SK-N-SH (cell line): ENCODE results near the gene EVC. TPM values are rescaled to one million over a fixed set of nuclear protein-coding genes. Genes with fewer than 3 reads are reported as not detected.

Source experiments
- CTCF ChIA-PET: fragments of 300-600, 350-600 bp; formaldehyde crosslinking; extraction: SDS; loops from one replicate; lab custom pipeline; 2021; lab: Yijun Ruan, JAX
- POLR2A ChIA-PET: fragments of 350-600 bp; sonication (Branson Sonifier 250); formaldehyde crosslinking; extraction: SDS; loops from one replicate; lab custom pipeline; 2020; ENCODE audit warnings: antibody characterized with exemption, inconsistent platforms; lab: Yijun Ruan, JAX
- DNase-seq: peaks from one replicate; pipeline ENCODE4 v3.0.0; 2012
- H2AFZ ChIP-seq: fragments of 200-600 bp; sonication (generic); 2 replicates; pipeline ENCODE4 v1.8.1; 2016; ENCODE audit warnings: antibody characterized with exemption, mild to moderate bottlenecking, low read depth
- H3F3A ChIP-seq: fragments of 200-600 bp; sonication (generic); replicated peaks from 2 replicates; pipeline ENCODE3; 2016; ENCODE audit warnings: antibody characterized with exemption, mild to moderate bottlenecking; ENCODE audit not compliant: insufficient read depth
- H3K27ac ChIP-seq, 2 experiments: fragments of 200-500 bp in 1 of 2; fragments of 200-600 bp in 1 of 2; sonication (Bioruptor generic) in 1 of 2; sonication (generic), shearing (Covaris generic) in 1 of 2; 2 replicates each; pipeline versions ENCODE4 v1.5.1 to v1.6.1; 2014 to 2016; ENCODE audit warnings: low read depth in 2 of 2, inconsistent platforms in 1 of 2, low read length in 1 of 2, mild to moderate bottlenecking in 1 of 2, mixed read lengths in 1 of 2
- H3K27me3 ChIP-seq: fragments of 200-600 bp; sonication (generic), shearing (Covaris generic); 2 replicates; pipeline ENCODE4 v1.6.1; 2016; ENCODE audit warnings: mixed run types; ENCODE audit not compliant: insufficient read depth
- H3K36me3 ChIP-seq, 2 experiments: fragments of 200-500 bp in 1 of 2; fragments of 200-600 bp in 1 of 2; sonication (Bioruptor generic) in 1 of 2; sonication (generic) in 1 of 2; replicated peaks in 1 of 2; 2 replicates each; pipeline versions ENCODE3 to v1.5.1; 2014 to 2016; ENCODE audit warnings: low read length in 1 of 2, mild to moderate bottlenecking in 1 of 2; ENCODE audit not compliant: insufficient read depth in 2 of 2, control insufficient read depth in 1 of 2
- H3K4me1 ChIP-seq, 2 experiments: fragments of 200-500 bp in 1 of 2; fragments of 200-600 bp in 1 of 2; sonication (Bioruptor generic) in 1 of 2; sonication (generic), shearing (Covaris generic) in 1 of 2; 2 replicates each; pipeline versions ENCODE4 v1.5.1 to v1.6.1; 2014 to 2016; ENCODE audit warnings: low read depth in 1 of 2, low read length in 1 of 2, mixed run types in 1 of 2; ENCODE audit not compliant: insufficient read depth in 2 of 2, control insufficient read depth in 1 of 2
- H3K4me2 ChIP-seq: fragments of 200-600 bp; sonication (generic), shearing (Covaris generic); 2 replicates; pipeline ENCODE4 v1.6.1; 2017; ENCODE audit warnings: mixed run types
- H3K4me3 ChIP-seq, 2 experiments: fragments of 200-500 bp in 1 of 2; fragments of 200-600 bp in 1 of 2; sonication (Bioruptor generic) in 1 of 2; sonication (generic), shearing (Covaris generic) in 1 of 2; 2 replicates each; pipeline versions ENCODE4 v1.5.1 to v1.8.1; 2014 to 2016; ENCODE audit warnings: low read depth in 2 of 2, inconsistent platforms in 1 of 2, low read length in 1 of 2, mild to moderate bottlenecking in 1 of 2, mixed read lengths in 1 of 2, moderate library complexity in 1 of 2
- H3K79me2 ChIP-seq: fragments of 200-600 bp; sonication (generic); 2 replicates; pipeline ENCODE4 v1.8.1; 2017; ENCODE audit warnings: mild to moderate bottlenecking; ENCODE audit not compliant: insufficient read depth
- H3K9ac ChIP-seq: fragments of 200-600 bp; sonication (generic); 2 replicates; pipeline ENCODE4 v1.6.1; 2017; ENCODE audit warnings: mixed run types
- H3K9me2 ChIP-seq: fragments of 200-600 bp; sonication (generic); 2 replicates; pipeline ENCODE4 v1.6.1; 2017; ENCODE audit warnings: mixed run types
- H3K9me3 ChIP-seq: fragments of 200-600 bp; sonication (generic); 2 replicates; pipeline ENCODE4 v1.6.1; 2017; ENCODE audit warnings: mixed run types, mild to moderate bottlenecking, moderate library complexity
- H4K20me1 ChIP-seq: fragments of 200-600 bp; sonication (generic); 2 replicates; pipeline ENCODE4 v1.6.1; 2017; ENCODE audit warnings: mild to moderate bottlenecking, mixed run types; ENCODE audit not compliant: insufficient read depth
- CTCF ChIP-seq: fragments of 200-600 bp; sonication (generic); IDR thresholded peaks from 2 replicates; pipeline ENCODE4 v1.6.1; 2017; ENCODE audit warnings: antibody characterized with exemption, mild to moderate bottlenecking, moderate library complexity
- EZH2phosphoT487 ChIP-seq: fragments of 200-600 bp; sonication (generic); IDR thresholded peaks from 2 replicates; pipeline ENCODE4 v1.6.1; 2017; ENCODE audit warnings: low read depth, mixed run types, mild to moderate bottlenecking, antibody characterized with exemption, moderate library complexity, borderline replicate concordance
- MEF2A ChIP-seq: IDR thresholded peaks from 2 replicates; pipeline ENCODE4 v1.4.0; 2012; ENCODE audit warnings: low read depth, borderline replicate concordance
- RAD21 ChIP-seq: IDR thresholded peaks from 2 replicates; pipeline ENCODE4 v1.6.1; 2012; ENCODE audit warnings: mild to moderate bottlenecking, low read length
- RCOR1 ChIP-seq: fragments of 150-350 bp; IDR thresholded peaks from 2 replicates; pipeline ENCODE4 v1.6.1; 2017; ENCODE audit warnings: antibody characterized with exemption, low read length
- RXRA ChIP-seq: IDR thresholded peaks from 2 replicates; pipeline ENCODE4 v1.4.0; 2012; ENCODE audit warnings: low read depth, mild to moderate bottlenecking, borderline replicate concordance
- TCF12 ChIP-seq: IDR thresholded peaks from 2 replicates; pipeline ENCODE4 v1.4.0; 2012
- TEAD4 ChIP-seq: IDR thresholded peaks from 2 replicates; pipeline ENCODE4 v1.4.0; 2012; ENCODE audit warnings: mild to moderate bottlenecking, borderline replicate concordance; ENCODE audit not compliant: insufficient read depth
- USF1 ChIP-seq: IDR thresholded peaks from 2 replicates; pipeline ENCODE4 v1.4.0; 2012; ENCODE audit warnings: low read depth, borderline replicate concordance
- WGBS: methylation state at CpG from one replicate; pipeline ENCODE4 v1.1.6; 2017; ENCODE audit warnings: low lambda C conversion rate; 5-methylcytosine and 5-hydroxymethylcytosine counted together
- polyA plus RNA-seq, 3 experiments: library from polyadenylated mRNA; depleted of rRNA; stranded (reverse); fragments of >200 nt; gene quantifications; 2 replicates each; pipeline ENCODE4 v1.2.3, GENCODE V29; 2012
- TF ChIP-seq, protein P1 (sequence below): IDR thresholded peaks from 2 replicates; pipeline ENCODE4 v1.4.0; 2012; ENCODE audit warnings: low read depth

EVC gene
- polyA plus RNA-seq, 1 of the 3 experiments (the other 2 are of a cell fraction): 3.8 TPM

GRCh38 chr4:5800496-5800895 lies 89.5 kb downstream of the EVC start:
- Histone ChIP-seq H4K20me1 (no peaks in the 10 kb centered on the region), H3K4me3 (no peak overlapping the region), H3K9me3 (no peaks in the 10 kb centered on the region; the same call in 1 of the 2 replicates), H3K4me2 (no peak overlapping the region), H3K9me2 (no peaks in the 10 kb centered on the region), H3K9ac (no peak overlapping the region), H3K27me3 (no peaks in the 10 kb centered on the region), H3K27ac (no peak overlapping the region), H3K4me1 (peaks cover 0 to 2% of the 10 kb centered on the region in 2 experiments; a peak in 1 of 4 replicates), H3K79me2 (no peaks in the 10 kb centered on the region), H3K36me3 (peaks cover 13 to 44% of the 10 kb centered on the region in 2 experiments), H3F3A (no peaks in the 10 kb centered on the region), H2AFZ (no peak overlapping the region)
- POLR2A ChIA-PET: no interaction called here
- CTCF ChIA-PET: interaction anchor here (0.9 to 1.6 kb wide), 2 partner anchors 10 to 750 kb away, joined by 4 to 5 read pairs; no protein-coding TSS in a partner anchor
- TF ChIP-seq RXRA (no peak), MEF2A (no peak), RCOR1 (no peak), USF1 (no peak), EZH2phosphoT487 (no peak), RAD21 (no peak)
- TF ChIP-seq, protein P1, sequence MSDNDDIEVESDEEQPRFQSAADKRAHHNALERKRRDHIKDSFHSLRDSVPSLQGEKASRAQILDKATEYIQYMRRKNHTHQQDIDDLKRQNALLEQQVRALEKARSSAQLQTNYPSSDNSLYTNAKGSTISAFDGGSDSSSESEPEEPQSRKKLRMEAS: no peak
- DNase-seq: no peak
- 90% methylated on average over 5 of the region's 10 CpGs for WGBS

DNA sequence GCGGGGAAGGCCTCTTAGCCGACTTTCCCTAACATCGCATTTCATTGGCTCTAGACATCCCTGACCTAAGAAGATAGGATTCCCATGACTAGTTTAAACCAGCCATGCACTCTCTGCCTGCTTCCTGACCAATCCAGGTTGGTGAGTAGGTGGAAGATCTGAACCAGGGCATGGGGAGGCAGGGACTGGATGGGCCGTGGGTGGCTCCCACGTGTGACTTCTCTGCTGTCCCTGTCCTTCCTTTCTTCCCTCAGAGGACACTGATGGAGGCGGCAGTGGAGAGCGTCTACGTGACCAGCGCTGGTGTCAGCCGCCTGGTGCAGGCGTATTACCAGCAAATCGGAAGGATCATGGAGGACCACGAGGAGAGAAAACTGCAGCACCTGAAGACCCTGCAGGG lies 90.7 kb downstream of the EVC start:
- 93% methylated on average over 13 of the region's 13 CpGs for WGBS
- TF ChIP-seq TEAD4: no peak
- TF ChIP-seq USF1: no peak
- TF ChIP-seq TCF12: no peak
- TF ChIP-seq CTCF: no peak
- Histone ChIP-seq H3K27me3 (no peaks in the 10 kb centered on the region), H3K36me3 (peaks cover 9 to 35% of the 10 kb centered on the region in 2 experiments), H4K20me1 (no peaks in the 10 kb centered on the region), H3F3A (no peaks in the 10 kb centered on the region), H3K9me2 (no peaks in the 10 kb centered on the region), H3K4me3 (no peak overlapping the region), H3K9ac (no peak overlapping the region), H3K27ac (no peak overlapping the region), H3K9me3 (no peaks in the 10 kb centered on the region), H3K4me1 (peaks cover 0 to 2% of the 10 kb centered on the region in 2 experiments; a peak in 1 of 4 replicates), H3K4me2 (no peak overlapping the region), H3K79me2 (no peaks in the 10 kb centered on the region), H2AFZ (no peak overlapping the region)
- ChIA-PET POLR2A (interaction anchor here (0.6 kb wide), 1 partner anchor 86 kb away, joined by 3 read pairs; no protein-coding TSS in a partner anchor), CTCF (no interaction called here)
- no peak for DNase-seq
